HEK293 (cell line): ENCODE results near the gene FOSB.
A peak's percentile ranks its signal among the peaks of the same experiment; 100 is the strongest.

Experiments used
- GLI4 ChIP-seq: fragments of 450-650 bp; formaldehyde crosslinking; IDR thresholded peaks from 2 replicates; pipeline ENCODE4 v1.5.1; 2016; ENCODE audit warnings: missing biosample characterization, missing genetic modification characterization
- PATZ1 ChIP-seq: fragments of 450-650 bp; formaldehyde crosslinking; IDR thresholded peaks from 2 replicates; pipeline ENCODE4 v1.5.1; 2016; ENCODE audit warnings: missing biosample characterization, missing genetic modification characterization
- REST ChIP-seq: fragments of 450-650 bp; formaldehyde crosslinking; IDR thresholded peaks from 2 replicates; pipeline ENCODE4 v1.5.1; 2016; ENCODE audit warnings: missing biosample characterization, missing genetic modification characterization
- TRIM28 ChIP-seq: IDR thresholded peaks from 2 replicates; pipeline ENCODE4 v1.6.1; 2011; ENCODE audit warnings: low read length, control low read depth, borderline replicate concordance
- ZBTB49 ChIP-seq: fragments of 450-650 bp; formaldehyde crosslinking; IDR thresholded peaks from 2 replicates; pipeline ENCODE4 v1.5.1; 2016; ENCODE audit warnings: missing biosample characterization, missing genetic modification characterization, low read depth
- ZBTB6 ChIP-seq: fragments of 450-650 bp; formaldehyde crosslinking; IDR thresholded peaks from 2 replicates; pipeline ENCODE4 v1.5.1; 2017; ENCODE audit warnings: missing biosample characterization, missing genetic modification characterization
- ZNF211 ChIP-seq: fragments of 450-650 bp; formaldehyde crosslinking; IDR thresholded peaks from 2 replicates; pipeline ENCODE4 v1.5.1; 2016; ENCODE audit warnings: low read depth, missing biosample characterization, missing genetic modification characterization
- ZNF221 ChIP-seq: fragments of 450-650 bp; formaldehyde crosslinking; IDR thresholded peaks from 2 replicates; pipeline ENCODE4 v1.5.1; 2017; ENCODE audit warnings: missing biosample characterization, missing genetic modification characterization, borderline replicate concordance
- ZNF23 ChIP-seq: fragments of 450-650 bp; formaldehyde crosslinking; IDR thresholded peaks from 2 replicates; pipeline ENCODE4 v1.5.1; 2016; ENCODE audit warnings: missing biosample characterization, missing genetic modification characterization, borderline replicate concordance
- ZNF398 ChIP-seq: fragments of 450-650 bp; formaldehyde crosslinking; IDR thresholded peaks from 2 replicates; pipeline ENCODE4 v1.5.1; 2017; ENCODE audit warnings: missing biosample characterization, missing genetic modification characterization
- ZNF423 ChIP-seq: fragments of 450-650 bp; formaldehyde crosslinking; IDR thresholded peaks from 2 replicates; pipeline ENCODE4 v1.5.1; 2016; ENCODE audit warnings: missing biosample characterization, missing genetic modification characterization
- ZNF521 ChIP-seq: fragments of 450-650 bp; formaldehyde crosslinking; IDR thresholded peaks from 2 replicates; pipeline ENCODE4 v1.5.1; 2017; ENCODE audit warnings: missing biosample characterization, mild to moderate bottlenecking, missing genetic modification characterization
- ZNF561 ChIP-seq: fragments of 450-650 bp; IDR thresholded peaks from 2 replicates; pipeline ENCODE4 v1.5.1; 2018; ENCODE audit warnings: missing biosample characterization, missing genetic modification characterization, borderline replicate concordance
- ZNF571 ChIP-seq: fragments of 450-650 bp; formaldehyde crosslinking; IDR thresholded peaks from 2 replicates; pipeline ENCODE4 v1.5.0; 2017; ENCODE audit warnings: missing biosample characterization, missing genetic modification characterization
- ZNF585B ChIP-seq: fragments of 450-650 bp; formaldehyde crosslinking; IDR thresholded peaks from 2 replicates; pipeline ENCODE4 v1.5.1; 2016; ENCODE audit warnings: missing biosample characterization, missing genetic modification characterization
- ZNF610 ChIP-seq: fragments of 450-650 bp; formaldehyde crosslinking; IDR thresholded peaks from 2 replicates; pipeline ENCODE4 v1.5.1; 2016; ENCODE audit warnings: missing biosample characterization, missing genetic modification characterization, borderline replicate concordance
- ZNF768 ChIP-seq: fragments of 450-650 bp; formaldehyde crosslinking; IDR thresholded peaks from 2 replicates; pipeline ENCODE4 v1.5.1; 2018; ENCODE audit warnings: missing biosample characterization, mild to moderate bottlenecking, missing genetic modification characterization
- ZNF791 ChIP-seq: fragments of 450-650 bp; formaldehyde crosslinking; IDR thresholded peaks from 2 replicates; pipeline ENCODE4 v1.5.1; 2016; ENCODE audit warnings: missing biosample characterization, missing genetic modification characterization
- TF ChIP-seq, protein P1 (sequence below): fragments of 450-650 bp; formaldehyde crosslinking; IDR thresholded peaks from 2 replicates; pipeline ENCODE4 v1.5.1; 2017; ENCODE audit warnings: missing biosample characterization, mild to moderate bottlenecking, missing genetic modification characterization, moderate library complexity
- TF ChIP-seq, protein P2 (sequence below): fragments of 450-650 bp; formaldehyde crosslinking; IDR thresholded peaks from 2 replicates; pipeline ENCODE4 v1.5.0; 2017; ENCODE audit warnings: missing biosample characterization, missing genetic modification characterization, borderline replicate concordance
- TF ChIP-seq, protein P3 (sequence below): fragments of 450-650 bp; formaldehyde crosslinking; IDR thresholded peaks from 2 replicates; pipeline ENCODE4 v1.5.1; 2016; ENCODE audit warnings: missing biosample characterization, missing genetic modification characterization

FOSB gene

GRCh38 chr19:45478454-45479238, 10.8 kb downstream of the FOSB start (continued):
- TF ChIP-seq ZNF768 (tag by site-specific recombination), result no peak
- TF ChIP-seq ZNF398 (tag by site-specific recombination), result no peak; the same call in 1 of the 2 replicates
- TF ChIP-seq ZNF23, result no peak
- TF ChIP-seq ZNF610 (tag by site-specific recombination), result no peak; the same call in 1 of the 2 replicates
- no peak for TF ChIP-seq ZNF791
- peak; percentile 36; the same call in 1 of the 2 replicates for TF ChIP-seq ZBTB6 (tag by site-specific recombination)
- no peak for TF ChIP-seq ZNF423 (tag by site-specific recombination)
- no peak for TF ChIP-seq ZNF571 (tag by site-specific recombination)
- TF ChIP-seq, protein P1, sequence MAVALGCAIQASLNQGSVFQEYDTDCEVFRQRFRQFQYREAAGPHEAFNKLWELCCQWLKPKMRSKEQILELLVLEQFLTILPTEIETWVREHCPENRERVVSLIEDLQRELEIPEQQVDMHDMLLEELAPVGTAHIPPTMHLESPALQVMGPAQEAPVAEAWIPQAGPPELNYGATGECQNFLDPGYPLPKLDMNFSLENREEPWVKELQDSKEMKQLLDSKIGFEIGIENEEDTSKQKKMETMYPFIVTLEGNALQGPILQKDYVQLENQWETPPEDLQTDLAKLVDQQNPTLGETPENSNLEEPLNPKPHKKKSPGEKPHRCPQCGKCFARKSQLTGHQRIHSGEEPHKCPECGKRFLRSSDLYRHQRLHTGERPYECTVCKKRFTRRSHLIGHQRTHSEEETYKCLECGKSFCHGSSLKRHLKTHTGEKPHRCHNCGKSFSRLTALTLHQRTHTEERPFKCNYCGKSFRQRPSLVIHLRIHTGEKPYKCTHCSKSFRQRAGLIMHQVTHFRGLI, result peak; percentile 67; the same call in 1 of the 2 replicates
- peak; percentile 45; the same call in 1 of the 2 replicates for TF ChIP-seq PATZ1
- TF ChIP-seq TRIM28, result peak; percentile 78; the same call in 1 of the 2 replicates
- TF ChIP-seq REST (tag by site-specific recombination), result no peak
- no peak for TF ChIP-seq ZBTB49 (tag by site-specific recombination)
- TF ChIP-seq ZNF561 (tag by site-specific recombination), result peak; percentile 63
- TF ChIP-seq, protein P2, sequence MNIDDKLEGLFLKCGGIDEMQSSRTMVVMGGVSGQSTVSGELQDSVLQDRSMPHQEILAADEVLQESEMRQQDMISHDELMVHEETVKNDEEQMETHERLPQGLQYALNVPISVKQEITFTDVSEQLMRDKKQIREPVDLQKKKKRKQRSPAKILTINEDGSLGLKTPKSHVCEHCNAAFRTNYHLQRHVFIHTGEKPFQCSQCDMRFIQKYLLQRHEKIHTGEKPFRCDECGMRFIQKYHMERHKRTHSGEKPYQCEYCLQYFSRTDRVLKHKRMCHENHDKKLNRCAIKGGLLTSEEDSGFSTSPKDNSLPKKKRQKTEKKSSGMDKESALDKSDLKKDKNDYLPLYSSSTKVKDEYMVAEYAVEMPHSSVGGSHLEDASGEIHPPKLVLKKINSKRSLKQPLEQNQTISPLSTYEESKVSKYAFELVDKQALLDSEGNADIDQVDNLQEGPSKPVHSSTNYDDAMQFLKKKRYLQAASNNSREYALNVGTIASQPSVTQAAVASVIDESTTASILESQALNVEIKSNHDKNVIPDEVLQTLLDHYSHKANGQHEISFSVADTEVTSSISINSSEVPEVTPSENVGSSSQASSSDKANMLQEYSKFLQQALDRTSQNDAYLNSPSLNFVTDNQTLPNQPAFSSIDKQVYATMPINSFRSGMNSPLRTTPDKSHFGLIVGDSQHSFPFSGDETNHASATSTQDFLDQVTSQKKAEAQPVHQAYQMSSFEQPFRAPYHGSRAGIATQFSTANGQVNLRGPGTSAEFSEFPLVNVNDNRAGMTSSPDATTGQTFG, result no peak
- TF ChIP-seq ZNF221 (tag by site-specific recombination), result peak; percentile 85; the same call in 1 of the 2 replicates
- TF ChIP-seq ZNF211 (tag by site-specific recombination), result no peak
- TF ChIP-seq, protein P3, sequence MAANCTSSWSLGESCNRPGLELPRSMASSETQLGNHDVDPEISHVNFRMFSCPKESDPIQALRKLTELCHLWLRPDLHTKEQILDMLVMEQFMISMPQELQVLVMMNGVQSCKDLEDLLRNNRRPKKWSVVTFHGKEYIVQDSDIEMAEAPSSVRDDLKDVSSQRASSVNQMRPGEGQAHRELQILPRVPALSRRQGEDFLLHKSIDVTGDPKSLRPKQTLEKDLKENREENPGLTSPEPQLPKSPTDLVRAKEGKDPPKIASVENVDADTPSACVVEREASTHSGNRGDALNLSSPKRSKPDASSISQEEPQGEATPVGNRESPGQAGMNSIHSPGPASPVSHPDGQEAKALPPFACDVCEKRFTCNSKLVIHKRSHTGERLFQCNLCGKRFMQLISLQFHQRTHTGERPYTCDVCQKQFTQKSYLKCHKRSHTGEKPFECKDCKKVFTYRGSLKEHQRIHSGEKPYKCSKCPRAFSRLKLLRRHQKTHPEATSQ (tag by site-specific recombination), result no peak
- 0 out of 2 replicates have a peak, but pooled peaks have one; percentile 14 for TF ChIP-seq GLI4 (tag by site-specific recombination)
- no peak for TF ChIP-seq ZNF521
- no peak for TF ChIP-seq ZNF585B (tag by site-specific recombination)
